Right lobe of liver (tissue), 6 donors: Measurements from ENCODE around the gene DLGAP4. TPM values are rescaled to one million over a fixed set of nuclear protein-coding genes. Genes with fewer than 3 reads are reported as not detected.

Experiments
- ATAC-seq, 4 donors: fragments of 200-7000 bp; cut with Tn5 transposase; one replicate each; pipeline ENCODE4 v1.9.1; 2020; ENCODE audit warnings: mild to moderate bottlenecking in 4 of 4, moderate library complexity in 4 of 4
- DNase-seq, 3 donors: peaks; one replicate each; pipeline ENCODE4 v3.0.0-alpha.2; 2020
- H3K27ac ChIP-seq, 3 donors: fragments of 200-600 bp; one replicate each; pipeline ENCODE4 v1.8.0; 2022
- H3K27me3 ChIP-seq, 2 donors: fragments of 200-600 bp; one replicate each; pipeline ENCODE4 v1.8.0; 2022
- H3K36me3 ChIP-seq, 4 donors: fragments of 200-600 bp; sonication (generic) in 1 of 4; one replicate each; pipeline versions ENCODE4 v1.5.1 to v1.8.0; 2017 to 2022; ENCODE audit warnings: control low read depth in 1 of 4
- H3K4me1 ChIP-seq, 4 donors: fragments of 200-600 bp; sonication (generic) in 1 of 4; one replicate each; pipeline versions ENCODE4 v1.5.1 to v1.8.0; 2017 to 2022; ENCODE audit warnings: control low read depth in 1 of 4
- H3K4me3 ChIP-seq, 3 donors: fragments of 200-600 bp; one replicate each; pipeline ENCODE4 v1.8.0; 2022
- H3K9me3 ChIP-seq, 4 donors: fragments of 200-600 bp; sonication (generic) in 1 of 4; one replicate each; pipeline versions ENCODE4 v1.5.1 to v1.8.0; 2017 to 2022; ENCODE audit warnings: control low read depth in 1 of 4
- CTCF ChIP-seq, 4 donors: fragments of 200-600 bp in 3 of 4; fragments of 450-650 bp in 1 of 4; IDR thresholded peaks; one replicate each; pipeline versions ENCODE4 v1.5.1 to v1.8.0; 2016 to 2022; ENCODE audit warnings: antibody characterized with exemption in 4 of 4, mild to moderate bottlenecking in 2 of 4
- POLR2A ChIP-seq: fragments of 450-650 bp; IDR thresholded peaks from one replicate; pipeline ENCODE4 v1.6.1; 2017; ENCODE audit warnings: antibody characterized with exemption, mild to moderate bottlenecking
- WGBS: methylation state at CpG from one replicate; pipeline ENCODE4 v1.1.6; 2018; ENCODE audit warnings: low coverage, low lambda C conversion rate; ENCODE audit not compliant: insufficient coverage; ENCODE audit errors: missing lambda C conversion rate; 5-methylcytosine and 5-hydroxymethylcytosine counted together
- intact Hi-C, 2 donors: fragments of 100-400 bp; cut with DNase I; formaldehyde crosslinking; loops; one replicate each; pipeline versions ENCODE4 v1.11.2 to v1.14.1; 2022
- total RNA-seq, 6 experiments: library from RNA; depleted of rRNA in 2 of 6; stranded (reverse); fragments of >200 nt in 2 of 6; fragmentation: NEBNext Ultra II Directional in 3 of 6; extraction: Animal tissue kit (Norgen Biotek cat#: 25700) in 3 of 6; gene quantifications; one replicate each; pipeline versions ENCODE4 v1.1.0 to v1.2.4, GENCODE V29; 2016 to 2023
- donor health status: DM: no; HTN: yes; CAD: no.
- donor health status: DM: no; HTN: no; CAD: no.
- donor health status: DM: no; HTN: no; CAD: no.
- donor health status: DM: no; HTN: yes; CAD: no.
- donor health status: DM: no; HTN: yes; CAD: no.

The DLGAP4 gene
- total RNA-seq, 6 experiments from 2014 or later: 15.5 to 35.1 (median 23.2) TPM

DNA sequence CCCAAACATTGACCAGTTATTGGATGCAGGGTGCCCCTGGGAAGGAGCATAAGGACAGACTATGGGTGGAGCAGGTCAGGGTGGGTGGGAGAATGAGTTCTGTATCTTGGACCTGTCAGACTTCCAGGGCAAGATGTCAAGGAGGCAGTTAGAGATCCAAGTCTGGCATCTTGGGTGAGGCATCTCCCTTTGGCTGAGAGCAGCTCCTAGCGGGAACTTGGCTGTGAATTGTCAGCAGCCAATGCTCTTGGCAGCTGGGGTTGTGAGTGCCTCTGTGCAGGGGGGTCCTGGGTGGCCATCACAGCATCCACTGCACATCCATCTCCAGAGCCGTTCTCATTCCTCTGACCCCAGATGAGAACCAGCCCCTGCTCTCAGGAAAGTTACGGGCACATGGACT lies 118.2 kb downstream of the DLGAP4 start:
- H3K27ac ChIP-seq: no peak overlapping the region
- no peak for ATAC-seq
- intact Hi-C loops: no loop called here
- H3K36me3 ChIP-seq: no peaks in the 10 kb centered on the region
- no peaks in the 10 kb centered on the region for H3K4me1 ChIP-seq
- TF ChIP-seq POLR2A: no peak
- no peak for TF ChIP-seq CTCF (IDR thresholded peaks at IDR 0.05)
- DNase-seq: no peak
- 26% methylated on average over 2 of the region's 3 CpGs for WGBS
- no peaks in the 10 kb centered on the region for H3K27me3 ChIP-seq
- H3K9me3 ChIP-seq: no peaks in the 10 kb centered on the region
- no peak overlapping the region for H3K4me3 ChIP-seq

DNA sequence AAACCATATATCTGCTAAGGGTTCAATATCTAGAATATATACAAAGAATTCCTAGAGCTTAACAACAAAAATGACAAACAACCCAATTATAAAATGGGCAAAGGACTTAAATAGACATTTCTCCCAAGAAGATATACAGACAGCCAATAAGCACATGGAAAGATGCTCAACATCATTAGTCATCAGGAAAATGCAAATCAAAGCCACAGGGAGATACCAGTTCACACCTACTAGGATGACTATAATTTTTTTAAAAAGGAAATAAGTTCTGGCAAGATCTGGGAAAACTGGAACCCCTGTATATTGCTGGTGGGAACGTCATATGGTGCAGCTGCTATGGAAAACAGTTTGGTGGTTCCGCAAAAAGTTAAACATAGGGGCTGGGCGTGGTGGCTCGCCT lies 119.0 kb downstream of the DLGAP4 start:
- 49% methylated on average over 4 of the region's 4 CpGs for WGBS
- Histone ChIP-seq H3K27me3 (no peaks in the 10 kb centered on the region), H3K36me3 (no peaks in the 10 kb centered on the region), H3K27ac (no peak overlapping the region), H3K4me1 (no peaks in the 10 kb centered on the region), H3K4me3 (no peak overlapping the region), H3K9me3 (no peaks in the 10 kb centered on the region)
- intact Hi-C loops: no loop called here
- TF ChIP-seq POLR2A: no peak
- TF ChIP-seq CTCF (IDR thresholded peaks at IDR 0.05): no peak
- DNase-seq (no peak), ATAC-seq (no peak)

GRCh38 chr20:36431604-36432003 lies 125.5 kb downstream of the DLGAP4 start:
- Histone ChIP-seq H3K27ac (no peak overlapping the region), H3K27me3 (no peaks in the 10 kb centered on the region), H3K4me1 (no peaks in the 10 kb centered on the region), H3K4me3 (no peak overlapping the region), H3K9me3 (no peaks in the 10 kb centered on the region), H3K36me3 (no peaks in the 10 kb centered on the region)
- no peak for DNase-seq
- WGBS: 94% methylated on average over 10 of the region's 24 CpGs
- TF ChIP-seq POLR2A: no peak
- ATAC-seq: no peak
- intact Hi-C loops: no loop called here

- Histone ChIP-seq H3K27ac (no peak overlapping the region), H3K4me1 (no peaks in the 10 kb centered on the region), H3K9me3 (no peaks in the 10 kb centered on the region), H3K27me3 (no peaks in the 10 kb centered on the region), H3K36me3 (no peaks in the 10 kb centered on the region), H3K4me3 (no peak overlapping the region)
- intact Hi-C loops: no loop called here
- no peak for ATAC-seq
- no peak for TF ChIP-seq CTCF (IDR thresholded peaks at IDR 0.05)
- no peak for TF ChIP-seq POLR2A
- DNase-seq: no peak
- 98% methylated on average over 8 of the region's 23 CpGs for WGBS
Measured at GRCh38 chr20:36432096-36432495, 126.0 kb downstream of the DLGAP4 start.

- intact Hi-C loops: no loop called here
- no peak overlapping the region for H3K27ac ChIP-seq
- ATAC-seq (no peak), DNase-seq (no peak)
- H3K9me3 ChIP-seq: no peaks in the 10 kb centered on the region
- no peak for TF ChIP-seq CTCF (IDR thresholded peaks at IDR 0.05)
- TF ChIP-seq POLR2A: no peak
- H3K36me3 ChIP-seq: no peaks in the 10 kb centered on the region
- 22% methylated on average over 2 of the region's 2 CpGs for WGBS
- H3K4me3 ChIP-seq: no peak overlapping the region
- no peaks in the 10 kb centered on the region for H3K27me3 ChIP-seq
- H3K4me1 ChIP-seq: no peaks in the 10 kb centered on the region
Measured at GRCh38 chr20:36434383-36434782, 128.2 kb downstream of the DLGAP4 start.
